Neutrophil (primary cell): ENCODE data around the gene RAPGEF1.
A peak's percentile ranks its signal among the peaks of the same experiment; 100 is the strongest.

ENCODE experiments used
- H3K27ac ChIP-seq: fragments of 200-600 bp; sonication (generic); 2 replicates; pipeline ENCODE4 v1.5.1; 2016; ENCODE audit warnings: mild to moderate bottlenecking, moderate library complexity
- H3K27me3 ChIP-seq: fragments of 200-600 bp; sonication (generic); 2 replicates; pipeline ENCODE4 v1.6.0; 2016; ENCODE audit warnings: mild to moderate bottlenecking
- H3K36me3 ChIP-seq: fragments of 200-600 bp; sonication (generic); 2 replicates; pipeline ENCODE4 v1.5.1; 2017
- H3K4me1 ChIP-seq, 2 experiments: fragments of 200-600 bp in 1 of 2; sonication (generic) in 1 of 2; 1 replicate in 1 of 2; 2 replicates in 1 of 2; pipeline versions ENCODE4 v1.5.1 to v1.6.1; 2013 to 2016; ENCODE audit warnings: low read depth in 1 of 2, low read length in 1 of 2, mild to moderate bottlenecking in 1 of 2, moderate library complexity in 1 of 2; ENCODE audit not compliant: control insufficient read depth in 1 of 2, insufficient read depth in 1 of 2
- H3K4me3 ChIP-seq, 2 experiments: fragments of 200-600 bp in 1 of 2; sonication (generic) in 1 of 2; 1 replicate in 1 of 2; 2 replicates in 1 of 2; pipeline ENCODE4 v1.5.1; 2013 to 2016; ENCODE audit warnings: low read depth in 1 of 2, low read length in 1 of 2, mild to moderate bottlenecking in 1 of 2, moderate library complexity in 1 of 2
- H3K9me3 ChIP-seq: fragments of 200-600 bp; sonication (generic); 2 replicates; pipeline ENCODE4 v1.5.1; 2016
- TF ChIP-seq, protein P1 (sequence below): fragments of 200-600 bp; sonication (generic); IDR thresholded peaks from 2 replicates; pipeline ENCODE4 v1.5.1; 2016; ENCODE audit warnings: antibody characterized with exemption

The RAPGEF1 gene

DNA sequence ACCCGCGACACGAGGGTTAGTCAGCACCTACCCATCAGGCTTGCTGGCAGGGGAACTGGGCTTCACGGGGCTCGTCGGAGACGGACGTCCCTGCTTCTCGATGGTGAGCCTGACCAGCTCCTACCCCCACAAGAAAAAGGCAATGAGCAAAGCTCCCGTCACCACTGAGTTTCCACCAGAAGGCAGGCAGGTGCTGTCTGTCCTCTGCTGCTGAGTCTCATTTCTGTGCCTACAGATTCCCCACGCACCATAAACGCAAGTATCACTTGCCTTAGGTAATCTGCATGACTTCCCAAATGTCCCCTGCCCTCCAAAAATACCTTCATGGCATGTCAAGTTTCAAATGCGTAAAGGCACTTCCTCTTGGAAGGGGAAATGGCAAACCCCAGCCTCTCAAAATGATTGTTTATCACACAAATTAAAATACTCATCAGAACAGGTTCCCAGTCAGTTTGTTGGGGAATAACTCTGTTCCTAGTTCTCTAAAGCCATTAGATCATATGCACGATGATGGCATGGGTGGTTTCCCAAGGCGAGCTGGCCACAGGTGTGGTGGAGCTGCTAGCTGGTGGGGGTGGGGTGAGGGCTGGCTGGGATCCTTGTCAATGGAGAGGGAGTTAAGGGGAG is 109.6 kb downstream of the RAPGEF1 start:
- H3K4me1 ChIP-seq = peaks cover 34 to 47% of the 10 kb centered on the region in 2 experiments
- TF ChIP-seq, protein P1, sequence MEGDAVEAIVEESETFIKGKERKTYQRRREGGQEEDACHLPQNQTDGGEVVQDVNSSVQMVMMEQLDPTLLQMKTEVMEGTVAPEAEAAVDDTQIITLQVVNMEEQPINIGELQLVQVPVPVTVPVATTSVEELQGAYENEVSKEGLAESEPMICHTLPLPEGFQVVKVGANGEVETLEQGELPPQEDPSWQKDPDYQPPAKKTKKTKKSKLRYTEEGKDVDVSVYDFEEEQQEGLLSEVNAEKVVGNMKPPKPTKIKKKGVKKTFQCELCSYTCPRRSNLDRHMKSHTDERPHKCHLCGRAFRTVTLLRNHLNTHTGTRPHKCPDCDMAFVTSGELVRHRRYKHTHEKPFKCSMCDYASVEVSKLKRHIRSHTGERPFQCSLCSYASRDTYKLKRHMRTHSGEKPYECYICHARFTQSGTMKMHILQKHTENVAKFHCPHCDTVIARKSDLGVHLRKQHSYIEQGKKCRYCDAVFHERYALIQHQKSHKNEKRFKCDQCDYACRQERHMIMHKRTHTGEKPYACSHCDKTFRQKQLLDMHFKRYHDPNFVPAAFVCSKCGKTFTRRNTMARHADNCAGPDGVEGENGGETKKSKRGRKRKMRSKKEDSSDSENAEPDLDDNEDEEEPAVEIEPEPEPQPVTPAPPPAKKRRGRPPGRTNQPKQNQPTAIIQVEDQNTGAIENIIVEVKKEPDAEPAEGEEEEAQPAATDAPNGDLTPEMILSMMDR = no peak
- no peak overlapping the region for H3K4me3 ChIP-seq
- no peaks in the 10 kb centered on the region for H3K9me3 ChIP-seq
- H3K27ac ChIP-seq = peak overlapping the region; percentile 86
- no peaks in the 10 kb centered on the region for H3K27me3 ChIP-seq
- peaks cover 19% of the 10 kb centered on the region for H3K36me3 ChIP-seq

DNA sequence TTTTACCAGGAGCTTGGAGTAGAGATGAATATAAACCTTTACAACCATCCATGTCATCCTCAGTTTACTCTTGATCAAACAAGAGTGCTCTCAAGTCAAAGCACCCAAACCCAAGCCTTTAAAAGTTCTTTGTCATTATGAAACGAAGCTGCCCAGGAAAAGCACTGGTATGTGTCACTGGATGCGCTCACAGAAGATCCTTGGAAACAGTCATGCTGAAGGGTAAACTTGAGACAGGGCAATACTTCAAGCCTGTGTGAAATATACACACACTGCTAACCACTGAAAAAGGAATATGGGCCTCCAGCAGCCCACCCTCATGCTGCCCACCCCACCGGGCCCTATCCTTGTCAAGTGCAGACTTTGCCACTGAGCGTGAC is 110.1 kb downstream of the RAPGEF1 start:
- TF ChIP-seq, protein P1 = no peak
- peaks cover 24% of the 10 kb centered on the region for H3K36me3 ChIP-seq

DNA sequence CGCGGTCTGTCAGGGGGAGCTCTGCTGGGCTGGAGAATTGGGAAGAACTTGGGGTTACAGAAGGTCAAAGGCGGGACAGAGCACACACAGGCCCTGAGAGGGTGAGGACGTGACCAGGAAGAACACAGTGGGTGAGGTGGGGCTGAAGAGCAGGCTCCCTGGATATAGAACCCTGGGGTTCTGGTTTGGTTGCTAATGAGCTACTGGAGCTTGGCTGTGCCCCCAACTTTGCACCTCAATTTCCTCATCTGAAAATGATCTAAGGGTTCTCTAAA is 110.7 kb downstream of the RAPGEF1 start:
- Histone ChIP-seq H3K27me3 (no peaks in the 10 kb centered on the region), H3K4me3 (no peak overlapping the region), H3K36me3 (peaks cover 31% of the 10 kb centered on the region), H3K4me1 (peaks cover 26 to 43% of the 10 kb centered on the region in 2 experiments), H3K27ac (peak overlapping the region; percentile 86), H3K9me3 (no peaks in the 10 kb centered on the region)
- TF ChIP-seq, protein P1 = no peak

More for the DNA sequence above, 110.1 kb downstream of the RAPGEF1 start:
- Histone ChIP-seq H3K4me1 (peaks cover 29 to 43% of the 10 kb centered on the region in 2 experiments), H3K27ac (peak overlapping the region; percentile 86), H3K27me3 (no peaks in the 10 kb centered on the region), H3K4me3 (no peak overlapping the region), H3K9me3 (no peaks in the 10 kb centered on the region)

DNA sequence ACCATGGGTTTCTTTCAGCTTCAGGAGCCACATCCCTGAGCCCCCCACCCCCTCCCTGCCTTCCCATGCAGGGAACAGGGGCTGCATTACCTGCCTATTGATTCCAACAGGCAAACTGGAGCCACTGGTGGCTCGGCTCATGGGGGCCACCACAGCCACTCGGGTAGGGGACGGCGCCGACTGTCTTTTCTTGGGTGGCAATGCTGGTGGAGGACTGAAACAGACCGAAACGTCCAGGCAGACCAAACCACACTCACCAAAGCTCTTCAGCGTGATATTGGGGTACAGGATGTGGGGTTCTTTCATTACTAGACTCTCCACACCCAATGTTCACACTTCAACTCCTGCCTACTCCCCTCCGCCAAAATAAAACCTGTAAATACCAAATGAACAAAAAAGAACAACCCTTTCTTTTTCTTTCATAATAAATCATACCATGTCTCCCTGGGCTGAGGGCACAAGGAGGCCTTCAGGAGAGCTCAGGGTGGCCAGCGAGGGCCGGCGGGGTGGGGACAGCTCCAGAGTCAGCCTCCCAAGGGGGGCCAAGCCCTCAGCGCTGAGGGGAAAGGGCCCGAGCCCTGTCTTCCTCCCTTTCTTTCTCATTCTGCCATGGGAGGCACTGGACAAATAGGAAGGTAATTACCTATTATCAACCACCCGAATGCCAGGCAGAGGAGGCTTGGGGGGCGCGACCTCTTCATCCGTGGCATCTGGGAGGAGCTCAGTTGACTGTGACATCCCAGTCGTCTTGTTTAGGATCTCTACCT is 111.2 kb downstream of the RAPGEF1 start:
- peaks cover 31% of the 10 kb centered on the region for H3K36me3 ChIP-seq
- no peaks in the 10 kb centered on the region for H3K27me3 ChIP-seq
- H3K4me3 ChIP-seq = no peak overlapping the region
- peaks cover 29 to 49% of the 10 kb centered on the region in 2 experiments for H3K4me1 ChIP-seq
- peak overlapping the region; percentile 86 for H3K27ac ChIP-seq
- H3K9me3 ChIP-seq = no peaks in the 10 kb centered on the region
- TF ChIP-seq, protein P1 = no peak

DNA sequence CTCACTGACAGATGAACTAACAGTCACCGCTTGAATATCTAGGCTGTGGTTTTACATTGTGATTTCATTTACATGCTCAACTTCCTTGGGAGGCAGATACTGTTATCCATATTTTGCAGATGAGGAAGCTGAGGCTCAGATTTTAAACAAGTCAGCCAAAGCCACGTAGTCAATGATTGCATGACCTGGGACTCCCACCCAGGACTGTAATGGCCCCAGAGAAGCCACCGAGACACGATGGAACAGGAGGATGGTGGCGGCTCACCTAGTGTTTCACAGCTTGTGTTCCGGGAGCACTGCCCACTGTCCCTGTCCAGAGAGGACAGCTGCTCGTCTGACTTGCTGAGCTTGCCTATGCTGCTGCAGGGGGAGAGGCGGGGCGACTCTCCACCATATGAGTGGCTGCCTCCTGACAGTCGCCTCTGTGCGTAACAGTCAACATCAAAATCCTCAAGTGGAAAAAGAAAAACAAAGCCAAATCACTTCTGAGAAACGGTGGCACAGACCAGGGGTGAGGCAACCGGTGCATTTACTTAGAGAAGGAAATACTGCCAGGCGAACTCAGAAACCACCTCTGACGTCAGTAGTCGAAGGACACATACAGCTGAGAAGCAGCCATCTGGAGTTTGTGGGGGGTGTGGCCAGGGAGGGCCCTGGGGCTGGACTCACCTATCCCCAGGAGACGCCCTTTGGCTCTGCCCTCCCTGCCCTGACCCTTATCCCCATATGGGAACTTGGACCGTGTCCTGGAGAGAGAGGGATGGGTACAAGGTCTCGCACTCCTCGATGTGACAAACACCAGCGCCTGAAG is 112.0 kb downstream of the RAPGEF1 start:
- H3K36me3 ChIP-seq = peaks cover 30% of the 10 kb centered on the region
- no peaks in the 10 kb centered on the region for H3K27me3 ChIP-seq
- TF ChIP-seq, protein P1 = no peak
- H3K4me1 ChIP-seq = peaks cover 31 to 52% of the 10 kb centered on the region in 2 experiments
- no peaks in the 10 kb centered on the region for H3K9me3 ChIP-seq
- H3K4me3 ChIP-seq = no peak overlapping the region
- peak overlapping the region; percentile 86 for H3K27ac ChIP-seq
